HEK293 (cell line): ENCODE measurements around the gene KIF4A.
A peak's percentile ranks its signal among the peaks of the same experiment; 100 is the strongest.

Source experiments
- BCL6B ChIP-seq: fragments of 450-650 bp; formaldehyde crosslinking; IDR thresholded peaks from 2 replicates; pipeline ENCODE4 v1.5.1; 2017; ENCODE audit warnings: missing biosample characterization, missing genetic modification characterization
- EGR2 ChIP-seq: fragments of 450-650 bp; formaldehyde crosslinking; IDR thresholded peaks from 2 replicates; pipeline ENCODE4 v1.5.1; 2016; ENCODE audit warnings: low read depth, missing biosample characterization, missing genetic modification characterization
- HOXA7 ChIP-seq: sonication (generic); formaldehyde crosslinking; IDR thresholded peaks from 2 replicates; pipeline ENCODE4 v1.8.1; 2022; ENCODE audit warnings: missing genetic modification reagents, borderline replicate concordance
- HOXC10 ChIP-seq: sonication (generic); formaldehyde crosslinking; IDR thresholded peaks from 2 replicates; pipeline ENCODE4 v1.8.1; 2023; ENCODE audit warnings: mild to moderate bottlenecking, missing genetic modification reagents
- KLF8 ChIP-seq: fragments of 450-650 bp; formaldehyde crosslinking; IDR thresholded peaks from 2 replicates; pipeline ENCODE4 v1.5.1; 2016; ENCODE audit warnings: missing biosample characterization, missing genetic modification characterization
- PRDM2 ChIP-seq: fragments of 450-650 bp; formaldehyde crosslinking; IDR thresholded peaks from 2 replicates; pipeline ENCODE4 v1.5.1; 2016; ENCODE audit warnings: missing biosample characterization, missing genetic modification characterization, borderline replicate concordance
- SP2 ChIP-seq: fragments of 450-650 bp; formaldehyde crosslinking; IDR thresholded peaks from 2 replicates; pipeline ENCODE4 v1.5.1; 2016; ENCODE audit warnings: missing biosample characterization, missing genetic modification characterization
- ZBTB17 ChIP-seq: fragments of 450-650 bp; formaldehyde crosslinking; IDR thresholded peaks from 2 replicates; pipeline ENCODE4 v1.5.1; 2016; ENCODE audit warnings: missing biosample characterization, missing genetic modification characterization
- ZFHX2 ChIP-seq: fragments of 450-650 bp; formaldehyde crosslinking; conservative IDR thresholded peaks from 2 replicates; pipeline ENCODE4 v1.5.1; 2016; ENCODE audit warnings: missing biosample characterization, missing genetic modification characterization
- ZFP37 ChIP-seq: fragments of 450-650 bp; formaldehyde crosslinking; IDR thresholded peaks from 2 replicates; pipeline ENCODE4 v1.5.1; 2016; ENCODE audit warnings: missing biosample characterization, missing genetic modification characterization
- ZNF175 ChIP-seq: fragments of 450-650 bp; formaldehyde crosslinking; IDR thresholded peaks from 2 replicates; pipeline ENCODE4 v1.5.1; 2016; ENCODE audit warnings: missing biosample characterization, missing genetic modification characterization
- ZNF18 ChIP-seq: fragments of 450-650 bp; formaldehyde crosslinking; IDR thresholded peaks from 2 replicates; pipeline ENCODE4 v1.5.1; 2016; ENCODE audit warnings: missing biosample characterization, missing genetic modification characterization
- ZNF341 ChIP-seq: fragments of 450-650 bp; formaldehyde crosslinking; IDR thresholded peaks from 2 replicates; pipeline ENCODE4; 2016; ENCODE audit warnings: low read depth, missing biosample characterization, missing genetic modification characterization
- ZNF354C ChIP-seq: fragments of 450-650 bp; formaldehyde crosslinking; IDR thresholded peaks from 2 replicates; pipeline ENCODE4 v1.5.1; 2016; ENCODE audit warnings: missing biosample characterization, missing genetic modification characterization, low read depth, borderline replicate concordance
- ZNF449 ChIP-seq: fragments of 450-650 bp; formaldehyde crosslinking; IDR thresholded peaks from 2 replicates; pipeline ENCODE4 v1.5.1; 2017; ENCODE audit warnings: missing biosample characterization, mild to moderate bottlenecking, missing genetic modification characterization, moderate library complexity
- ZNF529 ChIP-seq: fragments of 450-650 bp; formaldehyde crosslinking; IDR thresholded peaks from 2 replicates; pipeline ENCODE4 v1.5.1; 2017; ENCODE audit warnings: missing genetic modification characterization, missing biosample characterization; ENCODE audit not compliant: insufficient replicate concordance
- ZNF555 ChIP-seq: fragments of 450-650 bp; formaldehyde crosslinking; conservative IDR thresholded peaks from 2 replicates; pipeline ENCODE4 v1.5.1; 2017; ENCODE audit warnings: missing biosample characterization, mild to moderate bottlenecking, missing genetic modification characterization, inconsistent platforms
- ZNF561 ChIP-seq: fragments of 450-650 bp; IDR thresholded peaks from 2 replicates; pipeline ENCODE4 v1.5.1; 2018; ENCODE audit warnings: missing biosample characterization, missing genetic modification characterization, borderline replicate concordance
- ZNF621 ChIP-seq: fragments of 450-650 bp; formaldehyde crosslinking; IDR thresholded peaks from 2 replicates; pipeline ENCODE4 v1.5.1; 2017; ENCODE audit warnings: missing biosample characterization, missing genetic modification characterization
- ZNF623 ChIP-seq: fragments of 450-650 bp; formaldehyde crosslinking; IDR thresholded peaks from 2 replicates; pipeline ENCODE4 v1.5.1; 2016; ENCODE audit warnings: missing biosample characterization, missing genetic modification characterization
- ZNF639 ChIP-seq: fragments of 450-650 bp; formaldehyde crosslinking; IDR thresholded peaks from 2 replicates; pipeline ENCODE4 v1.5.1; 2016; ENCODE audit warnings: missing biosample characterization, missing genetic modification characterization
- ZNF707 ChIP-seq: fragments of 450-650 bp; formaldehyde crosslinking; IDR thresholded peaks from 2 replicates; pipeline ENCODE4 v1.5.1; 2016; ENCODE audit warnings: missing biosample characterization, missing genetic modification characterization
- ZSCAN16 ChIP-seq: fragments of 450-650 bp; formaldehyde crosslinking; IDR thresholded peaks from 2 replicates; pipeline ENCODE4 v1.5.1; 2016; ENCODE audit warnings: missing biosample characterization, missing genetic modification characterization
- ZSCAN18 ChIP-seq: fragments of 450-650 bp; formaldehyde crosslinking; IDR thresholded peaks from 2 replicates; pipeline ENCODE4 v1.5.1; 2016; ENCODE audit warnings: missing biosample characterization, missing genetic modification characterization
- ZSCAN5A ChIP-seq: fragments of 450-650 bp; formaldehyde crosslinking; IDR thresholded peaks from 2 replicates; pipeline ENCODE4 v1.5.1; 2016; ENCODE audit warnings: missing biosample characterization, missing genetic modification characterization
- ZXDB ChIP-seq: fragments of 450-650 bp; formaldehyde crosslinking; IDR thresholded peaks from 2 replicates; pipeline ENCODE4 v1.5.1; 2016; ENCODE audit warnings: missing biosample characterization, missing genetic modification characterization

The KIF4A gene

GRCh38 chrX:70444326-70444945 is 154.5 kb downstream of the KIF4A start, which contains the start of gene DLG3 (continued):
- TF ChIP-seq ZNF18 (no peak), ZNF529 (no peak), HOXA7 (CRISPR knock-in tag) (no peak), ZFP37 (tag by site-specific recombination) (no peak), SP2 (tag by site-specific recombination) (0 out of 2 replicates have a peak, but pooled peaks have one; percentile 24), HOXC10 (CRISPR knock-in tag) (no peak), ZNF175 (tag by site-specific recombination) (no peak), EGR2 (tag by site-specific recombination) (no peak), ZFHX2 (tag by site-specific recombination) (peak; percentile 37; the same call in 1 of the 2 replicates), ZNF707 (tag by site-specific recombination) (no peak), ZNF561 (tag by site-specific recombination) (no peak), ZNF555 (no peak), KLF8 (tag by site-specific recombination) (no peak), ZNF341 (tag by site-specific recombination) (peak; percentile 93), BCL6B (no peak), ZNF623 (tag by site-specific recombination) (no peak), PRDM2 (tag by site-specific recombination) (no peak), ZNF354C (tag by site-specific recombination) (no peak), ZNF621 (tag by site-specific recombination) (no peak), ZNF449 (no peak), ZSCAN5A (tag by site-specific recombination) (no peak), ZSCAN18 (tag by site-specific recombination) (no peak), ZXDB (tag by site-specific recombination) (no peak), ZSCAN16 (no peak), ZNF639 (tag by site-specific recombination) (no peak), ZBTB17 (tag by site-specific recombination) (0 out of 2 replicates have a peak, but pooled peaks have one; percentile 39)
